NCI-H146 treated with DMSO at 0.1 percent for 48 hours (cell line): ENCODE results near the gene ALS2.
"Not testable (repeated sequence)": the region's sequence is repeated elsewhere in the genome, so short reads cannot be mapped to it uniquely, and the experiment has no call there.

Experiments
- DNase-seq: peaks from one replicate; lab custom pipeline; 2025; ENCODE audit not compliant: unreplicated experiment; lab: John Stamatoyannopoulos, UW

Gene ALS2

GRCh38 chr2:201780674-201781493 lies at the start of gene ALS2:
TSS of gene ALS2 (minus strand) at chr2:201780933. CDS start at chr2:201768885, 12,048 bp downstream.
- DNase-seq, result peak; percentile 94

GRCh38 chr2:201828220-201828619 lies 47.5 kb upstream of the ALS2 start:
- no peak for DNase-seq

GRCh38 chr2:201827621-201828020 lies 46.9 kb upstream of the ALS2 start:
- no peak for DNase-seq

- DNase-seq, result no peak
These were observed 43.5 kb upstream of the ALS2 start for GRCh38 chr2:201824212-201824611.

GRCh38 chr2:201821080-201821479 lies 40.3 kb upstream of the ALS2 start:
- DNase-seq, result no peak

GRCh38 chr2:201820383-201821007 lies 39.8 kb upstream of the ALS2 start:
- no peak for DNase-seq

- no peak for DNase-seq
These were observed 36.2 kb upstream of the ALS2 start for GRCh38 chr2:201816657-201817575.

GRCh38 chr2:201813996-201814760 lies 33.4 kb upstream of the ALS2 start:
- DNase-seq, result no peak

- DNase-seq, result not testable (repeated sequence)
These were observed 29.9 kb upstream of the ALS2 start for GRCh38 chr2:201810604-201811003.

- no peak for DNase-seq
These were observed 28.9 kb upstream of the ALS2 start for GRCh38 chr2:201809633-201810032.

GRCh38 chr2:201808027-201808426 lies 27.3 kb upstream of the ALS2 start:
- no peak for DNase-seq

- DNase-seq, result no peak
These were observed 26.8 kb upstream of the ALS2 start for GRCh38 chr2:201807452-201807999.

GRCh38 chr2:201806442-201807170 lies 25.9 kb upstream of the ALS2 start, which contains the start of gene CDK15:
TSS of gene CDK15 (plus strand) at chr2:201806537. CDS start at chr2:201806665, 128 bp downstream.
- no peak for DNase-seq

GRCh38 chr2:201798914-201799285 lies 18.2 kb upstream of the ALS2 start:
- DNase-seq, result not testable (repeated sequence)

- no peak for DNase-seq
These were observed 17.6 kb upstream of the ALS2 start for GRCh38 chr2:201798252-201798913.

- DNase-seq, result no peak
These were observed 16.6 kb upstream of the ALS2 start for GRCh38 chr2:201797175-201797840.

GRCh38 chr2:201796478-201796865 lies 15.7 kb upstream of the ALS2 start:
- no peak for DNase-seq

- no peak for DNase-seq
These were observed 15.1 kb upstream of the ALS2 start for GRCh38 chr2:201795607-201796477.
